Tibial artery (tissue), 4 donors: ENCODE results near the gene CASK.

ENCODE experiments used
- DNase-seq, 2 donors: peaks; one replicate each; pipeline ENCODE4 v3.0.0-alpha.2; 2019
- H3K27ac ChIP-seq, 2 donors: fragments of 200-600 bp; sonication (generic) in 1 of 2; 1 replicate in 1 of 2; 2 replicates in 1 of 2; pipeline ENCODE4 v1.5.1; 2018 to 2019; ENCODE audit warnings: mild to moderate bottlenecking in 1 of 2
- H3K27me3 ChIP-seq, 2 donors: fragments of 200-600 bp; sonication (generic) in 1 of 2; one replicate each; pipeline versions ENCODE4 v1.5.1 to v1.6.0; 2016 to 2019
- H3K36me3 ChIP-seq, 3 donors: fragments of 200-600 bp; sonication (generic) in 2 of 3; one replicate each; pipeline ENCODE4 v1.5.1; 2016 to 2019; ENCODE audit warnings: mild to moderate bottlenecking in 2 of 3
- H3K4me1 ChIP-seq, 4 donors: fragments of 200-600 bp; sonication (generic) in 2 of 4; 1 replicate in 3 of 4; 2 replicates in 1 of 4; pipeline ENCODE4 v1.5.1; 2016 to 2019
- H3K4me3 ChIP-seq, 2 donors: fragments of 200-600 bp; sonication (generic) in 1 of 2; 1 replicate in 1 of 2; 2 replicates in 1 of 2; pipeline ENCODE4 v1.5.1; 2018 to 2019; ENCODE audit warnings: mild to moderate bottlenecking in 2 of 2
- H3K9me3 ChIP-seq, 3 donors: fragments of 200-600 bp; sonication (generic) in 1 of 3; one replicate each; pipeline ENCODE4 v1.5.1; 2016 to 2019
- CTCF ChIP-seq, 2 experiments: fragments of 200-600 bp in 1 of 2; fragments of 450-650 bp in 1 of 2; IDR thresholded peaks; one replicate each; pipeline ENCODE4 v1.5.1; 2017 to 2019; ENCODE audit warnings: antibody characterized with exemption in 2 of 2, mild to moderate bottlenecking in 1 of 2, moderate library complexity in 1 of 2
- intact Hi-C: fragments of 100-400 bp; cut with DNase I; formaldehyde crosslinking; loops from one replicate; pipeline ENCODE4 v1.15.0; 2023; ENCODE audit warnings: low total_unique reads

The CASK gene

GRCh38 chrX:41921492-41922430, 1.6 kb downstream of the CASK start:
- no peak for TF ChIP-seq CTCF (IDR thresholded peaks at IDR 0.05)
- H3K4me3 ChIP-seq: peak overlapping the region; percentile 67 to 76
- intact Hi-C loops: no loop called here
- no peaks in the 10 kb centered on the region for H3K36me3 ChIP-seq
- H3K4me1 ChIP-seq: peaks cover 0 to 8% (median 0%) of the 10 kb centered on the region in 4 donors
- no peaks in the 10 kb centered on the region for H3K9me3 ChIP-seq
- peak overlapping the region; percentile 78 to 85 for H3K27ac ChIP-seq
- H3K27me3 ChIP-seq: no peaks in the 10 kb centered on the region
- DNase-seq: peak in 1 of 2 donors; percentile 19

- peaks cover 0 to 8% (median 1%) of the 10 kb centered on the region in 4 donors for H3K4me1 ChIP-seq
- no peaks in the 10 kb centered on the region for H3K27me3 ChIP-seq
- intact Hi-C loops: no loop called here
- no peaks in the 10 kb centered on the region for H3K36me3 ChIP-seq
- no peak for DNase-seq
- no peak for TF ChIP-seq CTCF (IDR thresholded peaks at IDR 0.05)
- H3K9me3 ChIP-seq: no peaks in the 10 kb centered on the region
- no peak overlapping the region for H3K4me3 ChIP-seq
- no peak overlapping the region for H3K27ac ChIP-seq
Observed at GRCh38 chrX:41919870-41920269, 3.5 kb downstream of the CASK start.

- intact Hi-C loops: no loop called here
- Histone ChIP-seq H3K36me3 (no peaks in the 10 kb centered on the region), H3K27ac (no peak overlapping the region), H3K9me3 (no peaks in the 10 kb centered on the region), H3K4me3 (no peak overlapping the region), H3K4me1 (peaks cover 0 to 15% (median 4%) of the 10 kb centered on the region in 4 donors), H3K27me3 (no peaks in the 10 kb centered on the region)
- no peak for TF ChIP-seq CTCF (IDR thresholded peaks at IDR 0.05)
- no peak for DNase-seq
Observed at GRCh38 chrX:41917517-41917916, 5.8 kb downstream of the CASK start.

- Histone ChIP-seq H3K27ac (no peak overlapping the region), H3K4me3 (no peak overlapping the region), H3K9me3 (no peaks in the 10 kb centered on the region), H3K4me1 (peaks cover 0 to 15% (median 0%) of the 10 kb centered on the region in 4 donors), H3K36me3 (no peaks in the 10 kb centered on the region), H3K27me3 (no peaks in the 10 kb centered on the region)
- intact Hi-C loops: no loop called here
- no peak for DNase-seq
- no peak for TF ChIP-seq CTCF (IDR thresholded peaks at IDR 0.05)
Observed at GRCh38 chrX:41913476-41913875, 9.9 kb downstream of the CASK start.

- H3K36me3 ChIP-seq: no peaks in the 10 kb centered on the region
- no peak overlapping the region for H3K4me3 ChIP-seq
- DNase-seq: no peak
- no peak for TF ChIP-seq CTCF (IDR thresholded peaks at IDR 0.05)
- H3K9me3 ChIP-seq: no peaks in the 10 kb centered on the region
- H3K27me3 ChIP-seq: no peaks in the 10 kb centered on the region
- peaks cover 0 to 15% (median 0%) of the 10 kb centered on the region in 4 donors for H3K4me1 ChIP-seq
- H3K27ac ChIP-seq: no peak overlapping the region
- intact Hi-C loops: no loop called here
Observed at GRCh38 chrX:41912923-41913322, 10.4 kb downstream of the CASK start.
